Activated B cell treated with CpG ODN at 0.5 μM for 24 hours (primary cell): Measurements from ENCODE around the gene DDR1. TPM values are rescaled to one million over a fixed set of nuclear protein-coding genes. Genes with fewer than 3 reads are reported as not detected.
"Not testable (repeated sequence)": the region's sequence is repeated elsewhere in the genome, so short reads cannot be mapped to it uniquely, and the experiment has no call there.

ENCODE experiments used
- ATAC-seq: fragments of 200-7000 bp; cut with Tn5 transposase; one replicate; pipeline ENCODE4 v1.10.0; 2021; ENCODE audit warnings: low read depth, mild to moderate bottlenecking, moderate library complexity
- CTCF ChIA-PET: fragments of 350-600 bp; sonication (Branson Sonifier 250); formaldehyde crosslinking; loops from one replicate; lab custom pipeline; 2021; ENCODE audit warnings: antibody characterized with exemption; lab: Charles Lee
- POLR2A ChIA-PET: fragments of 350-600 bp; sonication (Branson Sonifier 250); formaldehyde crosslinking; loops from one replicate; lab custom pipeline; 2021; ENCODE audit warnings: antibody characterized with exemption; lab: Charles Lee
- DNase-seq: peaks from one replicate; pipeline ENCODE4 v3.0.0; 2022
- H3K27ac Mint-ChIP-seq: one replicate; pipeline ENCODE4 v1.8.0; 2020; ENCODE audit warnings: mixed read lengths
- H3K27me3 Mint-ChIP-seq: one replicate; pipeline ENCODE4 v1.8.0; 2021; ENCODE audit warnings: mixed read lengths
- H3K36me3 Mint-ChIP-seq: one replicate; pipeline ENCODE4 v1.8.0; 2021; ENCODE audit warnings: low read depth, mixed read lengths
- H3K4me1 Mint-ChIP-seq: one replicate; pipeline ENCODE4 v1.8.0; 2021; ENCODE audit warnings: mixed read lengths
- H3K4me3 Mint-ChIP-seq: one replicate; pipeline ENCODE4 v1.8.0; 2020; ENCODE audit warnings: mild to moderate bottlenecking, mixed read lengths
- H3K9me3 Mint-ChIP-seq: one replicate; pipeline ENCODE4 v1.8.0; 2020; ENCODE audit warnings: mixed read lengths
- intact Hi-C: fragments of 100-400 bp; cut with micrococcal nuclease; formaldehyde crosslinking; loops from one replicate; pipeline ENCODE4 v1.15.1; 2024
- total RNA-seq: library from RNA; stranded (reverse); gene quantifications from 2 replicates; pipeline ENCODE4 v1.2.3, GENCODE V29; 2022
- TF ChIP-seq, protein P1 (sequence below): fragments of 200-600 bp; IDR thresholded peaks from one replicate; pipeline ENCODE4 v1.8.0; 2022; ENCODE audit warnings: antibody characterized with exemption, mild to moderate bottlenecking

DDR1 gene
- total RNA-seq, 1 donor from 2014 or later, result 18.7 TPM

DNA sequence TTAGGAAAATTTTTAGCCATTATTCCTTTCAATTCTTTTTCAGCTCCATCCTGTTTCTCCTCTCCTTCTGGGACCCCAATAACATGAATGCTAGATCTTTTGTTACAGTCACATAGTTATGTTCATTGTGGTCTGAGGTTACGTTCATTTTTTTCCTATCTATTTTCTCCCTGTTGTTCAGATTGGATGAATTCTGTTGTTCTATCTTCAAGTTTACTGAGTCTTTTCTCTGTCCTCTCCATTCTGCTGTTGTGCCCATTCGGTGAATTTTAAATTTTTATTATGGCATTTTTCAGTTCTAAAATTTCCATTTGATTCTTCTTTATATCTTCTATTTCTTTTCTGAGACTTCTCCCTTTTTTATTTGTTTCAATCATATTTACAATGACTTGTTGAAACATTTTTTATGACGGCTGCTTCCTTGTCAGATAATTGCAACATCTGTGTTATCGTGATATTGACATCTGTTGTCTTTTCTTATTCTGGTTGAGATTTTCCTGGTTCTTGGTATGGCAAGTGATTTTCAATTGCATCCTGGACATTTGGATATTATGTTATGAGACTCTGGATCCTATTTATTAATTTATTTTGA lies 12.6 kb upstream of the DDR1 start:
- Mint-ChIP-seq H3K27me3 (no peaks in the 10 kb centered on the region), H3K36me3 (peaks cover 10% of the 10 kb centered on the region), H3K9me3 (peaks cover 24% of the 10 kb centered on the region), H3K27ac (no peak overlapping the region), H3K4me1 (no peaks in the 10 kb centered on the region), H3K4me3 (no peak overlapping the region)
- intact Hi-C loops, result no loop called here
- DNase-seq (no peak), ATAC-seq (no peak)
- ChIA-PET CTCF (no interaction called here), POLR2A (no interaction called here)
- TF ChIP-seq, protein P1, sequence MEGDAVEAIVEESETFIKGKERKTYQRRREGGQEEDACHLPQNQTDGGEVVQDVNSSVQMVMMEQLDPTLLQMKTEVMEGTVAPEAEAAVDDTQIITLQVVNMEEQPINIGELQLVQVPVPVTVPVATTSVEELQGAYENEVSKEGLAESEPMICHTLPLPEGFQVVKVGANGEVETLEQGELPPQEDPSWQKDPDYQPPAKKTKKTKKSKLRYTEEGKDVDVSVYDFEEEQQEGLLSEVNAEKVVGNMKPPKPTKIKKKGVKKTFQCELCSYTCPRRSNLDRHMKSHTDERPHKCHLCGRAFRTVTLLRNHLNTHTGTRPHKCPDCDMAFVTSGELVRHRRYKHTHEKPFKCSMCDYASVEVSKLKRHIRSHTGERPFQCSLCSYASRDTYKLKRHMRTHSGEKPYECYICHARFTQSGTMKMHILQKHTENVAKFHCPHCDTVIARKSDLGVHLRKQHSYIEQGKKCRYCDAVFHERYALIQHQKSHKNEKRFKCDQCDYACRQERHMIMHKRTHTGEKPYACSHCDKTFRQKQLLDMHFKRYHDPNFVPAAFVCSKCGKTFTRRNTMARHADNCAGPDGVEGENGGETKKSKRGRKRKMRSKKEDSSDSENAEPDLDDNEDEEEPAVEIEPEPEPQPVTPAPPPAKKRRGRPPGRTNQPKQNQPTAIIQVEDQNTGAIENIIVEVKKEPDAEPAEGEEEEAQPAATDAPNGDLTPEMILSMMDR, result no peak

DNA sequence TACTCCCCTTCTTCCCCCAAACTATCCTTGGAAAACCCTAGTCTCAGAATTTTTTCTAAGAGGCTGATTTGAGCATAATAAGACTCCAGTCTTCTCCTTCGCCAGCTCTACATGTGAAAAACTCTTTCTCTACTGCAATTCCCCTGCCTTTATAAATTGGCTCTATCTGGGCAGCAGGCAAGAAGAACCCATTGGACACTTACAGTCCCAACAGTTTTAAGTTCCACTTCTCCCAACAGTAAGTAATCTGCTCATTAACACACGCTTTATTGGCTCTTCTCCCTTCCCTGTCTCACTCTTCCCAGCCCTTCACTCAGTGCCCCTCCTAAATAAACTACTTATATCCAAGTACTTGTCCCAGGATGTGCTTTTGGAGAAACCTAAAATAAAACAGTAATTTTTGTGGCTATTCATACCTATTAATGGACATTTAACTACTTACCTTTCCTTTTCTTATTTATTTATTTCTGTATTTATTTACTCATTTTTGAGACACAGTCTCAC lies 11.1 kb upstream of the DDR1 start:
- ChIA-PET POLR2A (no interaction called here), CTCF (no interaction called here)
- Mint-ChIP-seq H3K36me3 (peaks cover 10% of the 10 kb centered on the region), H3K27me3 (no peaks in the 10 kb centered on the region), H3K27ac (no peak overlapping the region), H3K4me3 (no peak overlapping the region), H3K9me3 (peaks cover 22% of the 10 kb centered on the region), H3K4me1 (peaks cover 8% of the 10 kb centered on the region)
- TF ChIP-seq, protein P1, result no peak
- intact Hi-C loops, result no loop called here
- ATAC-seq (no peak), DNase-seq (no peak)

DNA sequence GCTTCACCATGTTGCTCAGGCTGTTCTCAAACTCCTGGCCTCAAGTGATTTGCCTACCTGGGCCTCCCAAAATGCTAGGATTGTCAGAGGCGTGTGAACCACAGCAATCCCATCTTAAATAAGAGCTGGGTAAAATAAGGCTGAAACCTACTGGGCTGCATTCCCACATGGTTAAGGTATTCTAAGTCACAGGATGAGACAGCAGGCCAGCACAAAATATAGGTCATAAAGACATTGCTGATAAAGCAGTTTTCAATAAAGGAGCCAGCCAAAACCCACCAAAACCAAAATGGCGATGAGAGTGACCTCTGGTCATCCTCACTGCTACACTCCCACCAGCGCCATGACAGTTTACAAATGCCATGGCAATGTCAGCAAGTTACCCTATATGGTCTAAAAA lies 10.5 kb upstream of the DDR1 start:
- H3K27me3 Mint-ChIP-seq, DNase-seq, CTCF ChIA-PET, H3K4me3 Mint-ChIP-seq, H3K36me3 Mint-ChIP-seq, POLR2A ChIA-PET, ATAC-seq, intact Hi-C loops, H3K27ac Mint-ChIP-seq: not testable (repeated sequence)
- H3K4me1 Mint-ChIP-seq, result peaks cover 12% of the 10 kb centered on the region
- peaks cover 21% of the 10 kb centered on the region for H3K9me3 Mint-ChIP-seq

DNA sequence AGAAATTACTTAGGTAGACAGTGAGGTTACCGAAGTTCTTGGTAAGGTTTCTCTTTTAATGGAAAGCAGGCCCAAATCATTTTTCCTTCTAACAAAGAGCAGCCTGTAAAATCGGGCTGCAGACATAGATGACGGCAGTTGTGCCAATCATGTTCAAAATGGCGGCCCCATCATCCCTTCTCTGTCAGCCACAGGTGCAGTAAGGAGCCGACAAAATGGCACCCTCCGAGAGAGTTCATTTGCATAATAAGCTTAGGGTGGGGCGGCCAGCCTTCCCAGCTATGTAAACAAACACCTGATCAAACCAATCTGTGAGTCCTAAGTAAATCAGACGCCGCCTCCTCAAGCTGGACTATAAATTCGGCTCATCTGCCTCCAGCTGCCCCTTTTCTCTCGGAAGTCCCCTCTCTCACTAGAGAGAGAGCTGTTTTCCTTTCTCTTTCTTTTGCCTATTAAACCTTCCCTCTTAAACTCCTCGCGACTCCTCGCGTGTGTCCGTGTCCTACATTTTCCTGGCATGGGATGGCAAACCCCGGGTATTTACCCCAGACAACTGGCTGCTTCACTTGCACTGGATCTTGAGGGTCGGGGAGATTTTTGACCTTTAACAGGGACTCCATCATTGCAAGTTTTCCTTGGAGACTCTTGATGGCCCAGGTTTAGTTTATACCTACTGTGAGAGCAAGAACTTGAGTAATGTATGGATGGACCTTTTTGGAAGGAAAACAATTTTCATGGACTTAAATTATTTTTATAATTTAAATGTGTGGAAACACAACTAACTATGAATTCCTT lies 8.9 kb upstream of the DDR1 start:
- no peaks in the 10 kb centered on the region for H3K27me3 Mint-ChIP-seq
- DNase-seq, result no peak
- CTCF ChIA-PET, result interaction anchor here (0.6 to 2.3 kb wide), 2 partner anchors 47 to 53 kb away, joined by 3 to 8 read pairs; no protein-coding TSS in a partner anchor
- peaks cover 20% of the 10 kb centered on the region for H3K4me1 Mint-ChIP-seq
- intact Hi-C loops, result loop anchor here (2.0 kb wide), 1 partner anchor 393 kb away; no protein-coding TSS in a partner anchor
- POLR2A ChIA-PET, result interaction anchor here (0.6 kb wide), 1 partner anchor 143 kb away, joined by 5 read pairs; no protein-coding TSS in a partner anchor
- H3K27ac Mint-ChIP-seq, result no peak overlapping the region
- H3K36me3 Mint-ChIP-seq, result peaks cover 6% of the 10 kb centered on the region
- TF ChIP-seq, protein P1, result no peak
- no peak overlapping the region for H3K4me3 Mint-ChIP-seq
- no peak for ATAC-seq
- peaks cover 12% of the 10 kb centered on the region for H3K9me3 Mint-ChIP-seq

DNA sequence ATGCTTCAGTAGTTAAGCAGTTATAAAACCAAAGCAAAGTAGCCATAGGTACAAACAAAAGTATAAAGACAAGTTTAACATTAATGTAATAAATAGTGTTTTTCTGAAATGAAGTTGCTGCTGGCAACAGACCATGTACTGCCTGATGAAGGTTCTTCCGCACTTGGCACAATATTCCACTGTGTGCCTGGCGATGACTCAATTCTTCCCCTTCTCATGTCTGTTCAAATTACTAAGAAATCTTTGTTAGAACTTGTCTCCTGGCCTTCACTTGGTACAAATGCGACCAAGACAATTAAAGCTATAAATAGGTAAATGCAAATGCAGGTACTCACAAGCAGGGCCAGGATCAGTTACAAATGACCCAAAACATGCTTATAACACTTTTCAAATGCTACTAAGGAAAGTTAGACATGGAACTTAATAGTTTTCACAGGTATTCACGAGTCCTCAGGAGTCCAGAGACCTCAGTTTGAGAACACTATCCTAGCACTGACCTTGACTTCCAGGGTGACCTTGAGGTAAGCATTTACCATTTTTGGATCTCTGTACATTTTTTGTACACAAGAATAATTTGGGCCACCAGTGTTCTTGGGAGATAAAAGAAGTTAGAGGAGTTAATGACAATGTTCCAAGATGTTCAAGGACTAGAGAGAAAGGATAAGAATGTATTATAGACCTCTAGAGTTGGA lies 8.1 kb upstream of the DDR1 start:
- no peak for DNase-seq
- Mint-ChIP-seq H3K4me3 (no peak overlapping the region), H3K27me3 (no peaks in the 10 kb centered on the region), H3K36me3 (peaks cover 6% of the 10 kb centered on the region), H3K27ac (no peak overlapping the region), H3K4me1 (peaks cover 22% of the 10 kb centered on the region), H3K9me3 (peaks cover 7% of the 10 kb centered on the region)
- POLR2A ChIA-PET, result no interaction called here
- ATAC-seq, result no peak
- intact Hi-C loops, result loop anchor here (2.0 kb wide), 1 partner anchor 393 kb away; no protein-coding TSS in a partner anchor
- TF ChIP-seq, protein P1, result no peak
- CTCF ChIA-PET, result interaction anchor here (0.7 to 2.3 kb wide), 3 partner anchors 48 to 197 kb away, joined by 3 to 8 read pairs (median 3); no protein-coding TSS in a partner anchor
